ENCODE data around the gene PIP5KL1.

DNA sequence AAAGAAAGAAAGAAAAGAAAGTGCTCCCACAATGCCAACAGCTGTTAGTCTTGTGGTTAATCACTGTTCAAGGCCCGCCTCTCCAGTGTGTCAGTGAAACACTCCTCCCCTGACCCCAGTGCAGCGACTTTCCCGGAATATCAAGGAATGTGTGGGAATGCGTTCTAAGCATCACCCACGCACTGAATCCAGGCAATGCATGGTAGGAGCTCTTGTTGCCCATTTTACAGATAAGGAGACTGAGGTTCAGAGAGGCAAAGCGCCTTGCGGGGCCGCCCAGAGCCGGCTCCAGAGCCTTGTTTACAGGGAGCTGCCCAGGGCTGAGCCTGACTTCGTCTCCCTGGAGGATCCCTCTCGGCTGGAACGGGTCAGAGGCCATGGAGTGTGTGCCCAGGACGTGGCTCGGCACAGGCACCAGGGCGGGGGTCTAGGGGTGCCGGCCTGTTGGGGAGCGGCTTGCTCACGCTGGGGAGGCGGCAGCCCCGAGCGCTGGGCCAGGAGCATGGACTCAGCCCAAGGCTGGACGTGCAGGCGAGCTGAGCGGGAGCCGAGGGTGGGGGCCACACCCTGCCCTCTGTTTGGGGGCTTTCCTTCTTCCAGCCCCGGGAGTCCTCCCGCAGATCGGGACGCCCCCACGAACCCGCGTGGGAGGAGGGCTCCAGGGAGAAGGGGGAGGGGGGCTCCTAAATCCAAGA lies 32.0 kb downstream of the PIP5KL1 start:
- no peak for TF ChIP-seq CTCF (IDR thresholded peaks at IDR 0.05)
- no peak for TF ChIP-seq NFYB (CRISPR knock-in tag; conservative IDR thresholded peaks at IDR 0.05; ENCODE audit: low read depth)
- TF ChIP-seq TP53 (CRISPR knock-in tag; IDR thresholded peaks at IDR 0.05), result no peak
- no peak for TF ChIP-seq TEAD1 (CRISPR knock-in tag; IDR thresholded peaks at IDR 0.05)
- TF ChIP-seq, protein P1, sequence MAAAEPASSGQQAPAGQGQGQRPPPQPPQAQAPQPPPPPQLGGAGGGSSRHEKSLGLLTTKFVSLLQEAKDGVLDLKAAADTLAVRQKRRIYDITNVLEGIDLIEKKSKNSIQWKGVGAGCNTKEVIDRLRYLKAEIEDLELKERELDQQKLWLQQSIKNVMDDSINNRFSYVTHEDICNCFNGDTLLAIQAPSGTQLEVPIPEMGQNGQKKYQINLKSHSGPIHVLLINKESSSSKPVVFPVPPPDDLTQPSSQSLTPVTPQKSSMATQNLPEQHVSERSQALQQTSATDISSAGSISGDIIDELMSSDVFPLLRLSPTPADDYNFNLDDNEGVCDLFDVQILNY (CRISPR knock-in tag; IDR thresholded peaks at IDR 0.05), result no peak
- TF ChIP-seq MAX (CRISPR knock-in tag; IDR thresholded peaks at IDR 0.05), result peak; percentile 49; the same call in 1 of the 2 replicates
- no peak for TF ChIP-seq IRF2 (CRISPR knock-in tag; IDR thresholded peaks at IDR 0.05; ENCODE audit: borderline replicate concordance, low read depth)
- no peak for TF ChIP-seq GRHL2 (CRISPR knock-in tag; IDR thresholded peaks at IDR 0.05; ENCODE audit: insufficient replicate concordance, severe bottlenecking)
- TF ChIP-seq ZNF423 (CRISPR knock-in tag; IDR thresholded peaks at IDR 0.05), result no peak
- peak; percentile 97 for TF ChIP-seq GTF2I (CRISPR knock-in tag; conservative IDR thresholded peaks at IDR 0.05)
- TF ChIP-seq, protein P2, sequence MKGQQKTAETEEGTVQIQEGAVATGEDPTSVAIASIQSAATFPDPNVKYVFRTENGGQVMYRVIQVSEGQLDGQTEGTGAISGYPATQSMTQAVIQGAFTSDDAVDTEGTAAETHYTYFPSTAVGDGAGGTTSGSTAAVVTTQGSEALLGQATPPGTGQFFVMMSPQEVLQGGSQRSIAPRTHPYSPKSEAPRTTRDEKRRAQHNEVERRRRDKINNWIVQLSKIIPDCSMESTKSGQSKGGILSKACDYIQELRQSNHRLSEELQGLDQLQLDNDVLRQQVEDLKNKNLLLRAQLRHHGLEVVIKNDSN (CRISPR knock-in tag; IDR thresholded peaks at IDR 0.05), result no peak
- TF ChIP-seq, protein P3, sequence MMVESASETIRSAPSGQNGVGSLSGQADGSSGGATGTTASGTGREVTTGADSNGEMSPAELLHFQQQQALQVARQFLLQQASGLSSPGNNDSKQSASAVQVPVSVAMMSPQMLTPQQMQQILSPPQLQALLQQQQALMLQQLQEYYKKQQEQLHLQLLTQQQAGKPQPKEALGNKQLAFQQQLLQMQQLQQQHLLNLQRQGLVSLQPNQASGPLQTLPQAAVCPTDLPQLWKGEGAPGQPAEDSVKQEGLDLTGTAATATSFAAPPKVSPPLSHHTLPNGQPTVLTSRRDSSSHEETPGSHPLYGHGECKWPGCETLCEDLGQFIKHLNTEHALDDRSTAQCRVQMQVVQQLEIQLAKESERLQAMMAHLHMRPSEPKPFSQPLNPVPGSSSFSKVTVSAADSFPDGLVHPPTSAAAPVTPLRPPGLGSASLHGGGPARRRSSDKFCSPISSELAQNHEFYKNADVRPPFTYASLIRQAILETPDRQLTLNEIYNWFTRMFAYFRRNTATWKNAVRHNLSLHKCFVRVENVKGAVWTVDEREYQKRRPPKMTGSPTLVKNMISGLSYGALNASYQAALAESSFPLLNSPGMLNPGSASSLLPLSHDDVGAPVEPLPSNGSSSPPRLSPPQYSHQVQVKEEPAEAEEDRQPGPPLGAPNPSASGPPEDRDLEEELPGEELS (CRISPR knock-in tag; IDR thresholded peaks at IDR 0.05), result 0 out of 2 replicates have a peak, but pooled peaks have one; percentile 28
